HepG2 (cell line): ENCODE data around the gene POLR2F. TPM values are rescaled to one million over a fixed set of nuclear protein-coding genes. Genes with fewer than 3 reads are reported as not detected.
A peak's percentile ranks its signal among the peaks of the same experiment; 100 is the strongest.

ENCODE experiments used
- ATM ChIP-seq: fragments of 450-650 bp; IDR thresholded peaks from 2 replicates; pipeline ENCODE4 v1.7.1; 2017; ENCODE audit warnings: mild to moderate bottlenecking, borderline replicate concordance
- MYC ChIP-seq: sonication (generic); formaldehyde crosslinking; IDR thresholded peaks from 2 replicates; pipeline ENCODE4 v1.9.0; 2021; ENCODE audit warnings: missing genetic modification reagents, borderline replicate concordance
- STAT5B ChIP-seq: sonication (generic); formaldehyde crosslinking; IDR thresholded peaks from 2 replicates; pipeline ENCODE4 v1.4.0; 2020; ENCODE audit warnings: missing genetic modification reagents
- TEAD3 ChIP-seq: optimal IDR thresholded peaks from 2 replicates; pipeline ENCODE3; 2016; ENCODE audit warnings: borderline replicate concordance
- ZNF234 ChIP-seq: sonication (generic); formaldehyde crosslinking; conservative IDR thresholded peaks from 2 replicates; pipeline ENCODE4 v1.5.1; 2020; ENCODE audit warnings: mild to moderate bottlenecking, missing genetic modification reagents
- ZNF329 ChIP-seq: sonication (generic); formaldehyde crosslinking; IDR thresholded peaks from 2 replicates; pipeline ENCODE4 v1.9.0; 2021; ENCODE audit warnings: low read depth, mild to moderate bottlenecking, missing genetic modification reagents
- ZNF350 ChIP-seq: sonication (generic); formaldehyde crosslinking; IDR thresholded peaks from 2 replicates; pipeline ENCODE4 v1.4.0; 2020; ENCODE audit warnings: mild to moderate bottlenecking, low read depth, missing genetic modification reagents, borderline replicate concordance
- ZNF513 ChIP-seq: sonication (generic); formaldehyde crosslinking; conservative IDR thresholded peaks from 2 replicates; pipeline ENCODE4 v1.5.0; 2020; ENCODE audit warnings: missing genetic modification reagents
- ZNF790 ChIP-seq: sonication (generic); formaldehyde crosslinking; IDR thresholded peaks from 2 replicates; pipeline ENCODE4 v1.8.0; 2022; ENCODE audit warnings: missing genetic modification reagents, mild to moderate bottlenecking, borderline replicate concordance
- polyA plus RNA-seq, 8 experiments: library from polyadenylated mRNA; depleted of rRNA in 3 of 8; stranded (reverse) in 7 of 8; unstranded in 1 of 8; fragments of >200 nt; fragmentation: Illumina TruSeq in 4 of 8; extraction: Trizol in 4 of 8; gene quantifications; 2 replicates each; pipeline versions ENCODE4 v1.2.1 to v1.2.3, GENCODE V29; 2011 to 2016; ENCODE audit warnings: low read depth in 4 of 8, missing spikeins in 1 of 8, mixed read lengths in 1 of 8; ENCODE audit not compliant: insufficient read depth in 1 of 8
- total RNA-seq, 5 experiments: library from RNA; depleted of rRNA; stranded (reverse); fragments of >200 nt; fragmentation: Illumina TruSeq; extraction: Trizol; gene quantifications; 2 replicates each; pipeline ENCODE4 v1.2.3, GENCODE V29; 2016; ENCODE audit warnings: low read depth in 1 of 5
- TF ChIP-seq, protein P1 (sequence below): sonication (generic); formaldehyde crosslinking; IDR thresholded peaks from 2 replicates; pipeline ENCODE4 v1.4.0; 2020; ENCODE audit warnings: missing genetic modification reagents, low read depth, mild to moderate bottlenecking, borderline replicate concordance
- TF ChIP-seq, protein P2 (sequence below): sonication (generic); formaldehyde crosslinking; IDR thresholded peaks from 2 replicates; pipeline ENCODE4 v1.4.0; 2020; ENCODE audit warnings: mild to moderate bottlenecking, missing genetic modification reagents

POLR2F gene
- total and polyA plus RNA-seq, 2 of the 13 experiments (the other 11 are each of a cell fraction or from before 2014, with no cell fraction given) = 135 to 158 TPM

DNA sequence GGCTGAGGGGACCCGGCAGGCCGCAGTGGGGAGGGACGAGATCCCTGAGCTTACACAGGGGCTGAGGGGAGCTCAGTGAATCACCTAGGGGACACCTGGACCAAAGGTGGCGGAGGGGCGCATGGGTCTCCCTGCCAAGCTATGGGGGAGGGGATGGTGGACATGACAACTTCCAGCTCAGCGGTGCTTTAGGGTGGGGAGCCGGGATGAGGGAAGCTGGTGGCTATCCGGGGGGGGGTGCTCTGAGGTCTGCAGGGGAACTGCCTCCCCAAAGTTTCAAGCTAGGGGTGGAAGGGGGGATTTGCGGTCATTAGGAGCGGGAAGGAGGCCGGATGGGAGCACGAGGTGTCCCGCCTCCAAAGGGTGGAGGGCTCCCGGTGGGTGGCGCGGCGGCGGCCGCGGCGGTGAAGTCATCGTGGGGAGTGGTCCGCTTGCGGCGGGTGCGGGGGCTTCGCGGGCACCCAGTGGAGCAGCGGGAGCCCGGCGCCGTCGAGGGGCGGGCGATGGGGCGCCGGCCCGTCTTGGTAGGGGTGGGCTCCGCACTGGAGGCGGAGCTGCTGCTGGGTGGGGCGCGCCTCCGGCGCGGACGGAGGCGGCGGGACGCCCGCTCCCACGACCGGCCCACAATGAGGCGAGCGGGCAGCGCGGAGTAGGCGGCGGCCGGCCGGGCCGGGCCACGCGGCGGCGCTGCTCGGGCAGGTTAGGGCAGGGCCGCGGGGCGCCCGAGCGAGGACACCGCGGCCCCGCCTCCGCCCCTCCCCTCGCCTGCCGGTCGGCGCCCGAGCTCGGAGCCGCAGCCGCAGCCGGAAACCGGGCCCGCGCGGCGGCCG is 47.8 kb upstream of the POLR2F start, which contains the start of gene MICALL1 (continued):
- TF ChIP-seq, protein P1, sequence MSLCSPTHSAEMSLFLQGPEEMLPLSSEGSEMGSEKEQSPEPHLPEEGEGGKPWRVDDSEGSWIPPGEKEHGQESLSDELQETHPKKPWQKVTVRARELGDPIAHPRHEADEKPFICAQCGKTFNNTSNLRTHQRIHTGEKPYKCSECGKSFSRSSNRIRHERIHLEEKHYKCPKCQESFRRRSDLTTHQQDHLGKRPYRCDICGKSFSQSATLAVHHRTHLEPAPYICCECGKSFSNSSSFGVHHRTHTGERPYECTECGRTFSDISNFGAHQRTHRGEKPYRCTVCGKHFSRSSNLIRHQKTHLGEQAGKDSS (CRISPR knock-in tag) = no peak
- TF ChIP-seq ZNF350 (CRISPR knock-in tag) = no peak
- no peak for TF ChIP-seq STAT5B (CRISPR knock-in tag)
- 0 out of 2 replicates have a peak, but pooled peaks have one; percentile 37 for TF ChIP-seq MYC (CRISPR knock-in tag)
- TF ChIP-seq TEAD3 (CRISPR knock-in tag) = no peak
- TF ChIP-seq ZNF513 = no peak
- 0 out of 2 replicates have a peak, but pooled peaks have one; percentile 21 for TF ChIP-seq ZNF329 (CRISPR knock-in tag)
- no peak for TF ChIP-seq ZNF234
- no peak for TF ChIP-seq ZNF790 (CRISPR knock-in tag)
- TF ChIP-seq, protein P2, sequence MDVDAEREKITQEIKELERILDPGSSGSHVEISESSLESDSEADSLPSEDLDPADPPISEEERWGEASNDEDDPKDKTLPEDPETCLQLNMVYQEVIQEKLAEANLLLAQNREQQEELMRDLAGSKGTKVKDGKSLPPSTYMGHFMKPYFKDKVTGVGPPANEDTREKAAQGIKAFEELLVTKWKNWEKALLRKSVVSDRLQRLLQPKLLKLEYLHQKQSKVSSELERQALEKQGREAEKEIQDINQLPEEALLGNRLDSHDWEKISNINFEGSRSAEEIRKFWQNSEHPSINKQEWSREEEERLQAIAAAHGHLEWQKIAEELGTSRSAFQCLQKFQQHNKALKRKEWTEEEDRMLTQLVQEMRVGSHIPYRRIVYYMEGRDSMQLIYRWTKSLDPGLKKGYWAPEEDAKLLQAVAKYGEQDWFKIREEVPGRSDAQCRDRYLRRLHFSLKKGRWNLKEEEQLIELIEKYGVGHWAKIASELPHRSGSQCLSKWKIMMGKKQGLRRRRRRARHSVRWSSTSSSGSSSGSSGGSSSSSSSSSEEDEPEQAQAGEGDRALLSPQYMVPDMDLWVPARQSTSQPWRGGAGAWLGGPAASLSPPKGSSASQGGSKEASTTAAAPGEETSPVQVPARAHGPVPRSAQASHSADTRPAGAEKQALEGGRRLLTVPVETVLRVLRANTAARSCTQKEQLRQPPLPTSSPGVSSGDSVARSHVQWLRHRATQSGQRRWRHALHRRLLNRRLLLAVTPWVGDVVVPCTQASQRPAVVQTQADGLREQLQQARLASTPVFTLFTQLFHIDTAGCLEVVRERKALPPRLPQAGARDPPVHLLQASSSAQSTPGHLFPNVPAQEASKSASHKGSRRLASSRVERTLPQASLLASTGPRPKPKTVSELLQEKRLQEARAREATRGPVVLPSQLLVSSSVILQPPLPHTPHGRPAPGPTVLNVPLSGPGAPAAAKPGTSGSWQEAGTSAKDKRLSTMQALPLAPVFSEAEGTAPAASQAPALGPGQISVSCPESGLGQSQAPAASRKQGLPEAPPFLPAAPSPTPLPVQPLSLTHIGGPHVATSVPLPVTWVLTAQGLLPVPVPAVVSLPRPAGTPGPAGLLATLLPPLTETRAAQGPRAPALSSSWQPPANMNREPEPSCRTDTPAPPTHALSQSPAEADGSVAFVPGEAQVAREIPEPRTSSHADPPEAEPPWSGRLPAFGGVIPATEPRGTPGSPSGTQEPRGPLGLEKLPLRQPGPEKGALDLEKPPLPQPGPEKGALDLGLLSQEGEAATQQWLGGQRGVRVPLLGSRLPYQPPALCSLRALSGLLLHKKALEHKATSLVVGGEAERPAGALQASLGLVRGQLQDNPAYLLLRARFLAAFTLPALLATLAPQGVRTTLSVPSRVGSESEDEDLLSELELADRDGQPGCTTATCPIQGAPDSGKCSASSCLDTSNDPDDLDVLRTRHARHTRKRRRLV = no peak
- TF ChIP-seq ATM = no peak
- TF ChIP-seq, all 625 proteins: peak for 36
